ENCODE data around the gene SNURF. TPM values are rescaled to one million over a fixed set of nuclear protein-coding genes. Genes with fewer than 3 reads are reported as not detected.
A peak's percentile ranks its signal among the peaks of the same experiment; 100 is the strongest.
"Not testable (repeated sequence)": the region's sequence is repeated elsewhere in the genome, so short reads cannot be mapped to it uniquely, and the experiment has no call there.

The SNURF gene, protein sequence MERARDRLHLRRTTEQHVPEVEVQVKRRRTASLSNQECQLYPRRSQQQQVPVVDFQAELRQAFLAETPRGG
- total RNA-seq, result 19.1 TPM

DNA sequence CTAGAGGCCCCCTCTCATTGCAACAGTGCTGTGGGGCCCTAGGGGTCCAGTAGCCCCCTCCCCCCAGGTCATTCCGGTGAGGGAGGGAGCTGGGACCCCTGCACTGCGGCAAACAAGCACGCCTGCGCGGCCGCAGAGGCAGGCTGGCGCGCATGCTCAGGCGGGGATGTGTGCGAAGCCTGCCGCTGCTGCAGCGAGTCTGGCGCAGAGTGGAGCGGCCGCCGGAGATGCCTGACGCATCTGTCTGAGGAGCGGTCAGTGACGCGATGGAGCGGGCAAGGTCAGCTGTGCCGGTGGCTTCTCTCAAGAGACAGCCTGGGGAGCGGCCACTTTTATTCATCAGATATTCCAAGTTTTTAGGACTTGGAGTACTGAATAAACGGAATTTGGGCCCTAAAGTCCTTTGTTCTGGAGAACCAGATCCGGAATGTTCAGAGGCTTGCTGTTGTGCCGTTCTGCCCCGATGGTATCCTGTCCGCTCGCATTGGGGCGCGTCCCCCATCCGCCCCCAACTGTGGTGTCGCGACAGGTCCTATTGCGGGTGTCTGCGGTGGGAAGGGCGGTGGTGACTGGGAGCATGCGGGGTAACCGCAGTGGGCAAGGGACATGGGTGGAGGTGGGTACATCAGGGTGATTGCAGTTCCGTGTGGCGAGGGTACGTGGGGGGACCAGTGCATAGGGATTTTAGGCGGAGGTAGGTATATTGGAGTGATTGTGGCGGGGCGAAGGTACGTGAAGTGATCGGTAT lies at the start of gene SNURF, which contains the start of gene SNRPN:
TSS of gene SNURF (plus strand) at position 205 of the 748 bp plus-strand sequence. CDS start at position 267, 62 bp downstream.
TSS of gene SNRPN (plus strand) at position 205 of the 748 bp plus-strand sequence. CDS start 19,467 bp downstream, outside the sequence.
- DNase-seq, result peak; percentile 22

DNA sequence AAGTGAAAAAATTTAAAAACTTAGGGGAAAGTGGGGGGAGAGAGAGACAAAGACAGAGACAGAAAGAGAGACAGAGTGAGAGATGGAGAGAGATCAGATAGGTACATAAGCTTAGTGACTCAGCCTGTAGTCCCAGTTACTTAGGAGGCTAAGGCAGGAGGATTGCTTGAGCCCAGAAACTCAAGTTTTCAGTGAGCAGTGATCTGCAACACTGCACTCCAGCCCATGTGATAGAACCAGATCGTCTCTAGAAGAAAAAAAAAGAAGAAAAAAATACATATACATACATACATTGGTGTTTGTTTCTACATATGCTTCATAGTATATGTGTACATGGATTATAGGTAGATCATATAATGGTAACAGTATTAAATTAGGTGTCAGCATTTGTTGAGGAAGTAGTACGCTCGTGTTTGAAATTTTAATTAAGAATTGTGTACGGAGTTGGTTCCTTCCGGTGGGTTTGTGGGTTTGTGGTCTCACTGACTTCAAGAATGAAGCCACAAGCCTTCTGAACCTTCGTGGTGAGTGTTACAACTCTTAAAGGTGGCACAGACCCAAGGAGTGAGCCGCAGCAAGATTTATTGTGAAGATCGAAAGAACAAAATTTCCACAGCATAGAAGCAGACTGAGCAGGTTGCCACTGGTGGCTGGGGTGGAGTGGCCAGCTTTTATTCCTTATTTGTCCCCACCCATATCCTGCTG lies 38.3 kb upstream of the SNURF start:
- DNase-seq, result no peak

DNA sequence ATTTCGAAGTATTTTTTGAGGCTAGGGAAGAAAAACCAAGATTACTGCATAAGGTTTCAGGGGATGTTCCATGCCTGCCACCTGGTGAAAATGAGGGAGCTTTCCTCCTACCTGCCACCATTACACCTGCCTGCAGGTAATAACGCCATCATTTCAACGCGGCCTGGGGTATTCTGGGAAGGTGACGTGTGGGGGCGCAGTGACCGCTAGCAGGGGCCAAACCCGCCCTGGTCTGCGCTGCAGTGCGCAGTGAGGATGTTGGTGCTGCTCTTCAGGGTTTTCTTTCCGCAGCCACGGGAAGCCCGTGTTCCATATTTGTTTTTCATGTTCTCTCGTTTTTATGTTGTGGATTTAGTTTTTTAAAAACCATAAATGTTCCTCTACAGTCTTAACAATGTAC lies 37.4 kb upstream of the SNURF start:
- no peak for DNase-seq

DNA sequence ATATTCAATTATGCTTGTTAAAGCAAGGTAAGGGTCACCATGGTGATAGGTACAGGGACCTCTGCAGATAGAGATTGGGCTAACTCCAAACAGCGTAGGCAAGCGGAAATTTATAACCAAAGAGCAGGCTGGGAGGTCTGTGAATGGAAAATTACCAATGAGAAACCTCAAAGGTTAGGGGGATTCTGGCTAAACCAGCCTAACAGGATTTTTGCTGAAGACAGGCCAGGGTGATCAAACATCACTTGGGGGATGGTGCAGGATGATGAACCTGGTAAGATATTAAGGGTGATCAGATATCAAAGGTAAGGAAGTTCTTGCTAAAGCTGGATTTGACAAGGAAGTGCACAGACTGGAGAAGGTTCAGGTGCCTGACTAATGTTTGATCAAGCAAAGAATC lies 35.3 kb upstream of the SNURF start:
- DNase-seq, result no peak

DNA sequence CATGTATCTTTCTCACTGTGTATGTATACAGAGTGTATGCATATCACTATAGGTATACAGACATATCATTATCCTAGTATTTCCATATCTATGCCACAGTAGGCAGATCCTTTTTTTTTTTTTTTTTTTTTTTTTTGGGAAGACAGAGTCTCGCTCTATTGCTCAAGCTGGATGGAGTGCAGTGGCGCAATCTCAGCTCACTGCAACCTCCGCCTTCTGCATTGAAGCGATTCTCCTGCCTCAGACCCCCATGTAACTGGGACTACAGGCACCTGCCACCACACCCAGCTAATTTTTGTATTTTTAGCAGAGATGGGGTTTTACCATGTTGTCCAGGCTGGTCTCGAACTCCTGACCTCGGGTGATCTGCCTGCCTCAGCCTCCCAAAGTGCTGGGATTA lies 32.0 kb upstream of the SNURF start:
- not testable (repeated sequence) for DNase-seq

DNA sequence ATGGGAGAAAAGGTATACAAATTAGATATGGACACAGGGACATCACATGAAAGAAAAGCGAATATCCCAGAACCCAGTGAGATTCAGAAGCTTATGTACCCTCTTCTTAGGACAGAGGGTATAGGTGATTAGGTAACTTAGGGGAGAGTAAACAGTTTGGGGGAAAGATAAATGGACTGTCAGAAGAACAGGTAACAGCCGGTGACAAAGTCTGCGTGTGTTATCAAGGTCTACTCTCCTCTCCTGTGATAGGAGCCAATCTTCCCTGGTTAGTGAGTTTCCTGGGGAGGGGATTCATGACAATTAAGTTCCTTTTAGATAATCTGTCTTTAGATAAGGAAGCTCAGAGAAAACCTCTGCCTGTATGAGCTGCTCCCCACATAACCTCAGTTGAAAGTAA lies 30.6 kb upstream of the SNURF start:
- no peak for DNase-seq

DNA sequence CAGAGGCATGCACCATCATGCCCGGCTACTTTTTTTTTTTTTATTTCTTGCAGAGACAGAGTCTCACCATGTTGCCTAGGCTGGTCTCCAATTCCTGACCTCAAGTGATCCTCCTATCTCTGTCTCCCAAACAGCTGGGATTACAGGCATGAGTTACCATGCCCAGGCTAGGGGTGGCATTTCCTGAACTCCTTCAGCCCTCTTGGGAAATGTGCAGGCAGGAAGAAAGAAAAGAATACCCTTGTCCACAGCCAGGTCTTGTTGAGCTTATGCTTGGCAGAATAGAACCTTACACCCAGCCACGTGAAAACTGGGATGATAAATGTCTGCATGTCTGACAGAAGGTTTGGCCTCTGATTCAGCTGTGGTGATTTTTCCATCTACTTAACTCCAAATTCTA lies 30.2 kb upstream of the SNURF start:
- DNase-seq, result no peak

DNA sequence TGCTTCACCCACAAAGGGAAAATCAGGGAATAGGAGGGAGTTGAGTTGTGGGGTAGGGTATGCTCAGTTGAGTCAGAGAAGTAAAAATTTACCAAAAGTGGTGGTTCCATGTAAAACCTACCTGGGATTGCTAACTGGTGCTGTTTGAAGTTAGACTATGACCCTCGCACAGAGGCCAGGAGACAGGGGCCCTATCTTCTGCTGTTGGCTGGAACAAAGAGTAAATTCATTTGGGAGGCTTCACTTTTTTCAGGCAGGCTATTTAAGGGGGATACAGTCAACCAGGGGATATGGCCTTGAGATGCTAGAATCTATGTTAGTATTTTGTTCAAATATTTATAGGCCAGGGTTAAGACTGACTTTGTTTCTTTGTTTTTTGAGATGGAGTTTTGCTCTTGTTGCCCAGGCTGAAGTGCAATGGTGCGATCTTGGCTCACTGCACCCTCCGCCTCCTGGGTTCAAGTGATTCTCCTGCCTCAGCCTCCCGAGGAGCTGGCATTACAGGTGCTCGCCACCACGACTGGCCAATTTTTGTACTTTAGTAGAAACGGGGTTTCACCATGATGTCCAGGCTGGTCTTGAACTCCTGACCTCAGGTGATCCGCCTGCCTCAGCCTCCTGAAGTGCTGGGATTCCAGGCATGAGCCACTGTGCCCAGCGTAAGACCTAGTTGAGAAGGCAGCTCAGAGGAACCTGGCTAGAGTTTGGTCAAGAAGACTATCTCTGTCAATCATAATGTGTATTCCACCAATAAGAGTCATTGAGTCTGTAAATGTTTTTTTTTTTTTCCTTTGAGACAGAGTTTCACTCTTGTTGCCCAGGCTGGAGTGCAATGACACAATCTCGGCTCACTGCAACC lies 22.7 kb upstream of the SNURF start:
- not testable (repeated sequence) for DNase-seq

DNA sequence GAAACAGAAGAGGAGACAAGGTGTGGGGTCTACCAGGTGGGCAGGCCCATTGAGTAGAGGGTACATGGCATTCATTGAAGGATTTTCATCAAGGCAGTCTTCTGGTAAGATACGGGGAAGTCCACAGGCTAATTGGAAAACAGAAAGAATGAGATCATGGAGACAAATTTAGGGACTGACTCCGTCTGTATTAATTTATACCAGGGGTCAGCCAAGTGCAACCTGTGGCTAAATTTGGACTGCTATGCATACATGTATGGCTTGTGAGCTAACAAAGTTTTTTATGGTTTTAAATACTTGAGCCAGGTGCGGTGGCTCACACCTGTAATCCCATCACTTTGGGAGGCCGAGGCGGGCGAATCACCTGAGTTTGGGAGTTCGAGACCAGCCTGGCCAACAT lies 21.1 kb upstream of the SNURF start:
- no peak for DNase-seq

DNA sequence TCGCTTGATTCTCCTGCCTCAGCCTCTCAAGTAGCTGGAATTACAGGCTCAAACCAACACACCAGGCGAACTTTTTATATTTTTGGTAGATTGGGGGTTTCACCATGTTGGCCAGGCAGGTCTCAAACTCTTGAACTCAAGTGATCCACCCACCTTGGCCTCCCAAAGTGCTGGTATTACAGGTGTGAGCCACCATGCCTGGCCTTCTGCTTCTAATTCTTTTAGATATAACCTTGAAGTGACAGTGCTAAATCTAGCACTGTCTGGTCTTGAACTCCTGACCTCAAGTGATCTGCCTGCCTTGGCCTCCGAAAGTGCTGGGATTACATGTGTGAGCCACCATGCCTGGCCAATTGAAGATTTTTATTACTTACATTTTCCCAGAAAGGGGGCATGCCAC lies 16.6 kb upstream of the SNURF start:
- DNase-seq, result not testable (repeated sequence)

DNA sequence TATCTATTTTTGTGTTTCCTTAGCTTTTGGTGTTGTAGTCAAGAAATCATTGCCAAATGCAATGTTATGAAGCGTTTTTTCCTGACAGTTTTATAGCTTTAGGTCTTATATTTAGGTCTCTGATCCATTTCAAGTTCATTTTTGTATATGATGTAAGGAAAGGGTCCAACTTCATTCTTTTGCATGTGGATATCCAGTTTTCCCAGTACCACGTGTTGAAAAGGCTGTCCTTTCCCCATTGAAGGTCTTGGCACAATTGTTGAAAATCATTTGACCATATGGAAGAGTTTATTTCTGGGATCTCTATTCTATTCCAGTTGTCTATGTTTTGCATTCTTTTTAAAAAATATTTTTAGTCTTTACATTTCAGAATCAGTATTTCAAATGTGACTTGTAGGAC lies 14.6 kb upstream of the SNURF start:
- peak; percentile 42 for DNase-seq

DNA sequence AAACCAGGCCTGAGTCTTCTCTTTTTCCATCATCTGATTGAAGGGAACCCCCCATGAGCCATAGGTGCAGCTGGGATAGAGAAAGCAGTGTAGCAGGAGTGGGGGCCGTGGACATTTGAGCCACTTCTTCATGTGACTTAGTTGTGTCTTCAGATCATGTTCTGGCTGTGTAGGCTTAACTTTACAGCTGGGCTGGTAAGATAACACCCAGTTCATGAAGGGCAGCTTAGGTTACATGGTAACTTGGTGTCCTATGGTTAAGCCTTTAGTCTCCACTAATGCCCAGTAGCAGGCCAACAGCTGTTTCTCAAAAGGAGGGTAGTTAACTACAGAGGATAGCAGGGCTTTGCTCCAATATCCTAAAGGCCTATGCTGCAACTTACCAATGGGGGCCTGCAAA lies 11.4 kb upstream of the SNURF start:
- no peak for DNase-seq

DNA sequence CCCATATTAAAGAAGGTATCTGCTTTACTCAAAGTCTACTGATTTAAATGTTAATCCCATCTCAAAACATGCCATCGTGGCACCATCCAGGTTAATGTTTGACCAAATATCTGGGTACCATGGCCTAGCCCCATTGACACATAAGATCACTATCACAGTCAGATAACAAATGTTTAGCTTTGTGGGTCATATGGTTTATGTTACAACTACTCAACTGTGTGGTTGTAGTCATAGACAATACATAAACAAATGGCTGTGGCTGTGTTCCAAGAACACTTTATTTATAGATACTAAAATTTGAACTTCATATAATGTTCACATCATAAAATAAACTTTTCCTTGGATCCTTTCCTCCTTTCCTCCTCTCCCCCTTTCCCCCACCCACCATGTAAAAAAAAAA lies 9.8 kb upstream of the SNURF start:
- peak; percentile 20 for DNase-seq

DNA sequence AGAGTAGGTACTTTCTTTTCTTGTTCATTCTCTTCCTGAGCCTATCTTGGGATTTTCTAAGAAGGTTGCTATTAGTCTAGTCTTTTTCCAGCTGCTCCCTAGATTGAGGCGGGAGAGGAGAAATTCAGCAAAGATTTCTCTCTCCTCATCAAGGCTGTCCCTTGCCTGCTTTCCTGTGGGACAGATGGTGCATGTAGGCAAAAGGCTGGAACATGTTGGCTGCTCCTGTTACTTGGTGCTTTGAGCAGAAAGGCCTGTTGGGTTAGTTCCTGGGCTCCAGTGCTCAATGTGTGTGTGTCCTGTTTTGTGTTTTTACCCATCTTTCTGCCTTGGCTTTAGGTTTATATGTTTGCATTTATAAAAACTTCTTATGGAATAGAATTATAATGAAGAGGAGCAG lies 9.1 kb upstream of the SNURF start:
- no peak for DNase-seq

DNA sequence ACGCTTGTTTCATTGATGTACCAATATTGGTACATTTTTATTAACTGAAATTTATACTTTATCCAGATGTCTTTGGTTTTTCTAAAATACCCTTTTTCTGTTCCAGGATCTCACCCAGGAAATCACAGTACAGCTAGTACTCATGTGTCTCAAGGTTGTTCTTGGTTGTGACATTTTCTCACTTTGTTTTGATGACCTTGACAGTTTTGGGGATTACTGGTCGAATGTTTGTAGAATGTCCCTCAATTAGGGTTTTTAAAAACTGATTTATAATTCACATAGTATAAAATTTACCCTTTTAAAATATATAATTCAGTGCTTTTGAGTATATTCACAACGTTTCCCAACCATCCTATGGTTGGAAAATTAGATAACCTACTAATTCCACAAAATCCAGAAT lies 6.3 kb upstream of the SNURF start:
- no peak for DNase-seq

DNA sequence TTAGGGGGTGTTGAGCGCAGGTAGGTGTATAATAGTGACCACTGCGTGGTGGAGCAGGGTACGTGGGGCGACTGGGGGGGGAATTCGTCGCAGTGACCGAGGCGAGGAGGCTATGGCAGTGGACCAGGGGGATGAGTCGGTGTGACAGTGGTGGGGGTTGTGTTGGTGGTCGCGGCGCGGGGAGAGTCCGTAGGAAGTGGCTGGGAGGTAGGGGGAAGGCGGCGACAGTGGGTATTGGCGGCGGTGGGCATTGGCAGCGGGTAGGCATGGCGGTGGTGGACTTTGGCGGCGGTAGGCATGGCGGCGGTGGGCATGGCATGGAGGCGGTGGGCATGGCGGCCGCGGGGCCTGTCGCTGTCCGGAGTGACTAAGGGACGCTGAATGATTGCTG lies 739 bp downstream of the SNURF start:
- DNase-seq, result no peak

DNA sequence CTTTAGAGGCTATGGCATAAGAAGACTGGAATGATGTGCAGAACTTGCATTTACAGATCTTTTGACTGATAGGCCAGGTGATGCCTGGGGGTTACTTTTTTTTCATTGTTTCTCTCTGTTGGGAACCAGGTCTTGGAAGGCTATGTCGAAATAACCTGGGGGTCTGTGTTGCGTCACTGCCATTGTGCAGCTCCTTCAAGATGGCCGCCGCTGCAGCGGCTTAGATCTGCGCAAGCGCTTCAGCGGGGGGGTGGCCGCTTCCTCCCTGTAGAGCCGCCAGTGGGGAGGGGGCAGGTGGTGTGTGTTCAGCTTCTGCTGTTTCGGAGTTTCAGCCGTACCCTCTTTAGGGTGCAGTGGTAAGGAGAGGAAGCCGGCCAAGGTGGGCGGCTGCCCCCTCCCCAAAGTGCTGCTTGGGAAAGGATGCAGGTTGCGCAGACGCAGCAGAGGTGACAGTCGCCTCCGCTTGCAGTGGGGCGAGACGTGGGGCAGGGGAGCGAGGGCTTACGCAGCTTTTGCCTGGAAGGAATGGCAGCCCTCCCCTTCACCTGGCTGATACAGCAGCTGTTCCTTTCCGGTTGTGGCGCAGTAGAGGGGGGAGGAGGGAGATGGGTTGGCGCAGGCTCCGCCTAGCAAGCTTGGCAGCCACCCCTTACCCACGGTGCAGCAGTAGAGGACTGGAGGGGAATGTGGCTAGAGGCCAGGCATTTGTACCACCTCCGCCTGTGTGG lies 1.5 kb downstream of the SNURF start:
- peak; percentile 31 for DNase-seq

DNA sequence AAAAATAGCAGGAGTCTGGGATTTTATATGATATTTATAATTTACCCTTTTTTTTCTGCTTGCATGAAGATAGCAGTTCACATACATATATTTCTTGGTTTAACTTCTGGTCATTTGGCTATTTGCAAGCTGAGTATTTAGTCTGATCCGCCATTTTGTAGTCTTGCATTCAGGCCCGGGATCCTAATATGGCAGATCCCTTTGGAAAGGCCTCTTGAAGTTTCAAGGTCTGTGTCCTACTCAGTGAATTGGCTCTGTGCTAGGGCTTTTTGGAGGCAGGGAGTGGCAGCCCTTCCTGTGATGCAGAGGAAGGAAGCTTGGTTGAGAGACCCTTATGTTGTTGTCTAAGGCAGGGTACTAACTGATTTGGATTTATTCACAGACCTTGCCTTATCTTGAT lies 2.9 kb downstream of the SNURF start:
- DNase-seq, result no peak

DNA sequence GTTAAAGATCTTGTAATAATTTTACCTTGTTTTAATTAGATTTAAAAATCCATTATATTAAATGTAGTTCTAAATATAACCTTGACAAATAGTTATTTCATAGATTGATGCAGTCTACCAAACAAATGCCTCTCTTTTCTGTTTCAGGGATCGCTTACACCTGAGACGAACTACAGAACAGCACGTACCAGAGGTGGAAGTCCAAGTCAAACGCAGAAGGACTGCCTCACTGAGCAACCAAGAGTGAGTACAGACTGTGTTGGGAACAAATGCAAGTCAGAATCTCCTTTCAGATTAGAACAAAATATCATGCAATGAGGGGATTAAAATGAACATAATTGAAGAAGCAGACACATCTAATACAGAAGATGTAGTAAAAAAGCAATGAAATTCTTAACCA lies 7.2 kb downstream of the SNURF start:
- DNase-seq, result no peak

DNA sequence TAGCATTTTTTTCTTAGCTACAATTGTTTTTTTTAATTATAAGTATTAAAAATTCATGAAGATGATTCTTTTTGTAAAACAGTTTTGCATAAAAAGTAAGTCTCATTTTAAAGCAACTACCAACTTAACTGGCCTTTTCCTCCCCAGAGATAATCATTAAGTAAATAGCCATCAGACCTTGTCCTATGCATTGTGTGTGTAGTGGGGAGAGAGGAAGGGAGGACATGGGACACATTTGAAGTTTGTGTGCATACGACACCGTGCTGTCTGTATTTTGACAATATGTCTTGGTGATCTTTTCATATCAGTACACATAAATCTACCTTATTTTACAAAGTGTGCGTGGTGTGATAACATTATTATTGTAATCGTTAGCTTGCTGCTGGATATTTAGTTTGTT lies 8.1 kb downstream of the SNURF start:
- DNase-seq, result no peak

DNA sequence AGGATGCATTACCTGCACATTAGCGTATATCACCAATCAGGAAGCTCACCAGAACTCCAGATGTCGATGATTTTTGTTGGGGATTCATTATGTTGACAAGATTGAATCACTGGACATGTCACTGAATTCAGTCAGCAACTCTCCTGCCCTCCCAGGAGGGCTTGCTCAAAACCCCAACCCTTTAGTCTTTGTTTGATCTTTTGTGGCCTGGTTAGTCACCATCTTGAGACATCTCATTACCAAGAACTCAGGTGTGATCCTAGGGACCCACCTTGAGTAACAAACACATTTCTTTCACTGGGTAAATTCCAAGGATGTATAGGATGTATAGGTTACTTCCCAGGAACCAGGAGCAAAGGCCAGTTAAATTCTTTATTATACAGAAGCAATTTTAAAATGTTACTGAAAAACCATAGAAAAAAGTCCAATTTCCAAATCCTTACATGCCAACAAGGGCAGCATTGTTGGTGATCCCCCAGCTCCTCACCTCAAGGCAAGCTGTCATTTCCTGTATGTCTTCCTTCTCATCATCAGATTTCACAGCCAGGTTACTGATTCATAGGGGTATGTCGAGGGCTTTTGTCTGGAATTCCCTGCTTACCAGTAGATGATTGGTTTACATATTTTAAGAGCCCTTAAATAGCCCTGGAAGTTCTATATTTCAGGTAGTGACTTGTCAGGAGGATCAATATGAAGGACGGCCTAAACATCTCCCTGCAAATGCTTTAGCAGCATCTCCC lies 11.7 kb downstream of the SNURF start:
- DNase-seq, result no peak

All from skin of body (tissue), 2 donors.